SU-DHL-6 (cell line): Measurements from ENCODE around the gene TBC1D22A.

Experiments
- CTCF ChIP-seq: fragments of 200-600 bp; sonication (generic); IDR thresholded peaks from one replicate; pipeline ENCODE4 v1.5.1; 2017; ENCODE audit warnings: antibody characterized with exemption, mild to moderate bottlenecking, low read length, moderate library complexity; ENCODE audit not compliant: insufficient read depth, poor library complexity, severe bottlenecking
- EZH2phosphoT487 ChIP-seq: fragments of 200-600 bp; sonication (generic), shearing (Covaris generic); conservative IDR thresholded peaks from 2 replicates; pipeline ENCODE4 v1.6.1; 2018; ENCODE audit warnings: mild to moderate bottlenecking, antibody characterized with exemption, low read length, moderate library complexity, mixed read lengths

- TF ChIP-seq CTCF (no peak), EZH2phosphoT487 (no peak)
Observed at GRCh38 chr22:47198801-47199251, 436.4 kb downstream of the TBC1D22A start.
